Astrocyte (in vitro differentiated cells and primary cell): ENCODE data around the gene ONECUT2.
A peak's percentile ranks its signal among the peaks of the same experiment; 100 is the strongest.

Experiments used
- EZH2 ChIP-seq: IDR thresholded peaks from 2 replicates; pipeline ENCODE4 v1.6.1; 2012; ENCODE audit warnings: mild to moderate bottlenecking, low read length, inconsistent platforms; ENCODE audit not compliant: insufficient read depth
- TF ChIP-seq, protein P1 (sequence below): IDR thresholded peaks from 2 replicates; pipeline ENCODE4 v1.5.1; 2011; ENCODE audit warnings: low read depth, mild to moderate bottlenecking, inconsistent platforms, low read length, moderate library complexity; ENCODE audit not compliant: insufficient read depth

DNA sequence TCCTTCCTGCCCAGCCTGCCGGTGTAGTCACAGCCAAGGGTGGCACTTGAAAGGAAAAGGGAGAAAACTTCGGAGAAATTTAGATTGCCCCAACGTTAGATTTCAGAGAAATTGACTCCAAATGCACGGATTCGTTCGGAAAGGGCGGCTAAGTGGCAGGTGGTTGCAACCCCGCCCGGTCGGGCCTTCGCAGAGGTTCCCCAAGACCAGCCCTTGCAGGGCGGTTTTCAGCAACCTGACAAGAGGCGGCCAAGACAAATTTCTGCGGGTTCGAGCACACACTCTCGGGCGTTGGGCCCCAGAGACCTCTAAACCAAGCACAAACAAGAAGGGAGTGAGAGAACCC, 4.8 kb downstream of the ONECUT2 start:
- TF ChIP-seq, protein P1, sequence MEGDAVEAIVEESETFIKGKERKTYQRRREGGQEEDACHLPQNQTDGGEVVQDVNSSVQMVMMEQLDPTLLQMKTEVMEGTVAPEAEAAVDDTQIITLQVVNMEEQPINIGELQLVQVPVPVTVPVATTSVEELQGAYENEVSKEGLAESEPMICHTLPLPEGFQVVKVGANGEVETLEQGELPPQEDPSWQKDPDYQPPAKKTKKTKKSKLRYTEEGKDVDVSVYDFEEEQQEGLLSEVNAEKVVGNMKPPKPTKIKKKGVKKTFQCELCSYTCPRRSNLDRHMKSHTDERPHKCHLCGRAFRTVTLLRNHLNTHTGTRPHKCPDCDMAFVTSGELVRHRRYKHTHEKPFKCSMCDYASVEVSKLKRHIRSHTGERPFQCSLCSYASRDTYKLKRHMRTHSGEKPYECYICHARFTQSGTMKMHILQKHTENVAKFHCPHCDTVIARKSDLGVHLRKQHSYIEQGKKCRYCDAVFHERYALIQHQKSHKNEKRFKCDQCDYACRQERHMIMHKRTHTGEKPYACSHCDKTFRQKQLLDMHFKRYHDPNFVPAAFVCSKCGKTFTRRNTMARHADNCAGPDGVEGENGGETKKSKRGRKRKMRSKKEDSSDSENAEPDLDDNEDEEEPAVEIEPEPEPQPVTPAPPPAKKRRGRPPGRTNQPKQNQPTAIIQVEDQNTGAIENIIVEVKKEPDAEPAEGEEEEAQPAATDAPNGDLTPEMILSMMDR, result no peak
- TF ChIP-seq EZH2, result peak; percentile 84
